GM12878 (cell line): Measurements from ENCODE around the gene EXOC4. TPM values are rescaled to one million over a fixed set of nuclear protein-coding genes. Genes with fewer than 3 reads are reported as not detected.

ENCODE experiments used
- ATAC-seq: fragments of 200-7000 bp; cut with Tn5 transposase; 3 replicates; pipeline ENCODE4 v1.9.1; 2020; ENCODE audit warnings: mild to moderate bottlenecking, moderate library complexity
- BruUV-seq: library from RNA; stranded (reverse); fragments of 400-500 nt; replicated peaks from 2 replicates; lab custom pipeline; 2021; lab: Mats Ljungman, UMichigan
- CTCF ChIA-PET: fragments of 300-600 bp; sonication (Branson Sonifier 250); formaldehyde crosslinking; extraction: SDS; loops from one replicate; lab custom pipeline; 2021; ENCODE audit warnings: inconsistent platforms; lab: Yijun Ruan, JAX
- POLR2A ChIA-PET: fragments of 350-600 bp; formaldehyde crosslinking; extraction: SDS; loops from one replicate; lab custom pipeline; 2021; ENCODE audit warnings: inconsistent platforms; lab: Charles Lee
- RAD21 ChIA-PET: fragments of 300-600 bp; sonication (Branson Sonifier 250); formaldehyde crosslinking; loops from one replicate; lab custom pipeline; 2023; ENCODE audit warnings: antibody characterized with exemption; ENCODE audit not compliant: unreplicated experiment; lab: Charles Lee
- SMC1A ChIA-PET: fragments of 300-600 bp; sonication (Branson Sonifier 250); formaldehyde crosslinking; loops from one replicate; lab custom pipeline; 2023; ENCODE audit not compliant: unreplicated experiment, uncharacterized antibody; lab: Charles Lee
- DNase-seq: peaks from one replicate; pipeline ENCODE4 v3.0.0-alpha.2; 2011; ENCODE audit warnings: low read depth, low spot score
- FAIRE-seq: peaks from 3 replicates; lab custom pipeline; 2011; peaks lifted over from hg19 to GRCh38; lab: Jason Lieb, UNC
- H2AFZ ChIP-seq: 2 replicates; pipeline ENCODE4 v1.6.0; 2011; ENCODE audit warnings: low read depth, low read length, control low read depth; ENCODE audit not compliant: control insufficient read depth
- H3K27ac ChIP-seq: 2 replicates; pipeline ENCODE4 v1.5.1; 2011; ENCODE audit warnings: control low read depth; ENCODE audit not compliant: control insufficient read depth, insufficient read depth
- H3K27me3 ChIP-seq, 2 experiments: replicated peaks in 1 of 2; 2 replicates each; pipeline versions ENCODE4 v1.6.0 to v1.6.1; 2011; ENCODE audit warnings: low read length in 1 of 2; ENCODE audit not compliant: control insufficient read depth in 2 of 2, insufficient read depth in 2 of 2
- H3K36me3 ChIP-seq, 2 experiments: 2 replicates each; pipeline ENCODE4 v1.5.1; 2011; ENCODE audit warnings: low read length in 1 of 2; ENCODE audit not compliant: control insufficient read depth in 2 of 2, insufficient read depth in 2 of 2
- H3K4me1 ChIP-seq: 2 replicates; pipeline ENCODE4 v1.6.1; 2011; ENCODE audit warnings: mild to moderate bottlenecking, low read length, moderate library complexity, mixed read lengths; ENCODE audit not compliant: control insufficient read depth, insufficient read depth
- H3K4me2 ChIP-seq: 2 replicates; pipeline ENCODE4 v1.6.0; 2011; ENCODE audit warnings: control low read depth; ENCODE audit not compliant: control insufficient read depth, insufficient read depth
- H3K4me3 ChIP-seq: fragments of 200-600 bp; sonication (generic); 2 replicates; pipeline ENCODE4 v1.5.1; 2016
- H3K79me2 ChIP-seq: 2 replicates; pipeline ENCODE4 v1.6.0; 2011; ENCODE audit warnings: low read length; ENCODE audit not compliant: control insufficient read depth, insufficient read depth
- H3K9ac ChIP-seq: 2 replicates; pipeline ENCODE4 v1.8.0; 2011; ENCODE audit warnings: low read length, control low read depth, mixed read lengths; ENCODE audit not compliant: control insufficient read depth, insufficient read depth
- H3K9me3 ChIP-seq: replicated peaks from 3 replicates; pipeline ENCODE4 v1.5.1; 2011; ENCODE audit warnings: mild to moderate bottlenecking, low read length; ENCODE audit not compliant: control insufficient read depth, insufficient read depth
- H4K20me1 ChIP-seq: 2 replicates; pipeline ENCODE4 v1.6.0; 2011; ENCODE audit not compliant: control insufficient read depth, insufficient read depth
- BCL3 ChIP-seq: IDR thresholded peaks from 2 replicates; pipeline ENCODE4 v1.6.1; 2011; ENCODE audit warnings: borderline replicate concordance, low read depth, mild to moderate bottlenecking, moderate library complexity, low read length; ENCODE audit not compliant: insufficient read depth, poor library complexity, severe bottlenecking
- HDAC6 ChIP-seq: fragments of 200-600 bp; sonication (generic); IDR thresholded peaks from one replicate; pipeline ENCODE4 v1.8.0; 2017; ENCODE audit warnings: antibody characterized with exemption; ENCODE audit not compliant: unreplicated experiment
- IKZF1 ChIP-seq: fragments of 450-650 bp; conservative IDR thresholded peaks from 2 replicates; pipeline ENCODE4 v1.6.1; 2017; ENCODE audit warnings: antibody characterized with exemption, mild to moderate bottlenecking
- NR2C2 ChIP-seq: IDR thresholded peaks from 2 replicates; pipeline ENCODE4 v1.6.1; 2011; ENCODE audit warnings: borderline replicate concordance, low read depth; ENCODE audit not compliant: control insufficient read depth, insufficient read length
- POLR2AphosphoS5 ChIP-seq: IDR thresholded peaks from 2 replicates; pipeline ENCODE4 v1.6.1; 2011; ENCODE audit warnings: mild to moderate bottlenecking, low read length, inconsistent platforms
- SMC3 ChIP-seq: IDR thresholded peaks from 2 replicates; pipeline ENCODE4 v1.6.1; 2011; ENCODE audit warnings: low read length, improper control_type of control experiment, borderline replicate concordance
- SUZ12 ChIP-seq: fragments of 200-600 bp; sonication (generic); IDR thresholded peaks from one replicate; pipeline ENCODE4 v1.6.1; 2018; ENCODE audit warnings: antibody characterized with exemption, mild to moderate bottlenecking; ENCODE audit not compliant: unreplicated experiment
- ZNF687 ChIP-seq: fragments of 450-650 bp; IDR thresholded peaks from 2 replicates; pipeline ENCODE4 v1.6.1; 2017; ENCODE audit warnings: mild to moderate bottlenecking, moderate library complexity
- ZZZ3 ChIP-seq: IDR thresholded peaks from 2 replicates; pipeline ENCODE4 v1.6.1; 2011; ENCODE audit warnings: low read depth; ENCODE audit not compliant: control insufficient read depth, insufficient read length
- WGBS: methylation state at CpG from one replicate; pipeline ENCODE4 v1.1.6; 2016; ENCODE audit warnings: low lambda C conversion rate; ENCODE audit not compliant: insufficient replicate concordance, insufficient coverage; ENCODE audit errors: missing lambda C conversion rate; 5-methylcytosine and 5-hydroxymethylcytosine counted together
- in situ Hi-C: fragments of 300-500 bp; cut with MboI; formaldehyde crosslinking; loops from 9 replicates; pipeline ENCODE4 v1.14.3; 2018; ENCODE audit warnings: mixed read lengths
- intact Hi-C: fragments of 100-400 bp; cut with micrococcal nuclease; formaldehyde crosslinking; loops from one replicate; pipeline ENCODE4 v1.14.2; 2022; ENCODE audit not compliant: unreplicated experiment
- polyA plus RNA-seq, 11 experiments: library from polyadenylated mRNA; depleted of rRNA in 4 of 11; unstranded in 6 of 11; stranded (reverse) in 5 of 11; fragments of >200 nt; fragmentation: Nextera tagmentation in 4 of 11; fragmentation: Illumina TruSeq in 1 of 11; extraction: Ambion mirVana in 4 of 11; extraction: Trizol in 1 of 11; gene quantifications; 1 replicate in 1 of 11; 2 replicates in 10 of 11; pipeline versions ENCODE4 v1.2.1 to v1.2.3, GENCODE V29; 2011 to 2016; ENCODE audit warnings: inconsistent platforms in 2 of 11, missing spikeins in 2 of 11, low read depth in 1 of 11
- total RNA-seq, 4 experiments: library from RNA; depleted of rRNA in 3 of 4; stranded (reverse); fragments of >200 nt in 3 of 4; fragmentation: Illumina TruSeq in 1 of 4; extraction: Trizol in 1 of 4; gene quantifications; 2 replicates each; pipeline versions ENCODE4 v1.2.1 to v1.2.3, GENCODE V29; 2013 to 2021
- TF ChIP-seq, protein P1 (sequence below): fragments of 450-650 bp; IDR thresholded peaks from 2 replicates; pipeline ENCODE4 v1.6.1; 2017; ENCODE audit warnings: borderline replicate concordance
- TF ChIP-seq, protein P2 (sequence below): fragments of 450-650 bp; IDR thresholded peaks from 2 replicates; pipeline ENCODE4 v1.6.1; 2016; ENCODE audit warnings: mild to moderate bottlenecking

EXOC4 gene
- total and polyA plus RNA-seq, 10 of the 15 experiments (the other 5 are each of a cell fraction or from before 2014, with no cell fraction given): 13.2 to 44.5 (median 29.6) TPM

DNA sequence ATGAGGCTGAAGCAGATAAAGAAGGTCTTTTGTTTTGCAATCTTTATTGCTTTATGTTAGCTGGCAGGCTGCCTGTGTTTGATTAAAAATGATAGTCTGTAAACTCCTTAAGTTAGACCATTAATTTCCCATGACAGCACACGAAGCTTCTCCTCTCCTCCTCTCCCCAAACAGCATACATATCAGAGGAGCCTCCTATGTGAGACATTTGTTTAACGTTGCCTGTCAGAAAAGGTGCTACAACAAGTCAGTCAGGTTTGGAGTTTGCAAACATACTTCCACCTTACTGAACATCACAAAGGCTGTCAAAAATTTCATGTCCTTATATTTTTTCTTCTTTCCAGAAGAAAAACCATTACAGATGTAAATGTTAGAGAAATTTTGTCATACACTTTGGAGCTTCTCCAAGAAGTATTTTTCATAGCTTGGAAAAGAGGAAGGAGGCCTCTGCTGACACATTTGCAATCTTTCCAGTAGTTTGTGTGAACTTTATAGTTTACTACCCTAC lies 393.1 kb downstream of the EXOC4 start (continued):
- TF ChIP-seq NR2C2 (no peak), SUZ12 (no peak), IKZF1 (no peak), SMC3 (no peak), ZZZ3 (no peak), ZNF687 (no peak)

DNA sequence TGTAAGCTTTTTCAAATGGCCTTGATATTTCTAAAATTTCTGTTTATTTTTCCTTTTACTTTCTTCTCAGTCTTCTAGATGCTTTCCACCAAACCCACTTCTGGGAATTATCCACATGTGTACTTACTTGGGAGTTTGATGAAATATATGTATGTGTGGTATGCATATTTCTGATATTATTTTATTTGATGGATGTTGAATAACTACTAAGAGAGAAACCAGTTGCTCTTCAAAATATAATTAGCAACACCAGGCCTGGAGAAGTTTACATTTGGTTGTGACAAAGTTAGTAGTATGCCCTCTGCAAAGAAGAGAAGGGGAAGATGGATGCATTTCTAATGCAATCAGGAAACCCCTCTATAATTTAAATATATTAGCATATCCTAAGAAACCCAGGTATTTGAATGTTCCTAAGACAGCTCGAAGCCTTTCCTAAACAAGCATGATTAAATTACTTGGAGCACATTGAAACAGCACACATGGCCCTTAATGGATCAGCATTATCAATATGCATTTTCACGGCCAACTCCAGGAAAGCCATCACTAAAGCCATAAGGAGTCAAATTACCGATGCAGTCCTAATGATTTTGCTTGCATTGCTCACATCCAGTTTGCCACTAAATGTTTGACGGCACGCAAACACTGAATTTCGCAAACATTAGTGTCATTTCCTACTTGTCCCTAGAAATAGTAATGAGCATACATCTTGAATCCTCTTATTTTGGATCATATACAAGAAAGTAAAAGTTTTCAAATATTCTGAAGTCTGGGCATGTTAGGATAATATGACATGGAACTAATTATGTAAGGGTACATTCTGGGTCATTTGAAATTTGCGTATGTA lies 393.8 kb downstream of the EXOC4 start:
- in situ Hi-C loops: no loop called here
- H3K36me3 ChIP-seq: no peaks in the 10 kb centered on the region
- intact Hi-C loops: no loop called here
- no peaks in the 10 kb centered on the region for H3K27me3 ChIP-seq
- H3K4me1 ChIP-seq: no peaks in the 10 kb centered on the region
- SMC1A ChIA-PET: interaction anchor here (0.7 to 1.4 kb wide), 2 partner anchors 9 to 31 kb away, joined by 3 read pairs; no protein-coding TSS in a partner anchor
- ATAC-seq (no peak), FAIRE-seq (no peak), DNase-seq (no peak)
- no peaks in the 10 kb centered on the region for H3K79me2 ChIP-seq
- H4K20me1 ChIP-seq: no peaks in the 10 kb centered on the region
- CTCF ChIA-PET: no interaction called here
- no peak overlapping the region for H2AFZ ChIP-seq
- RAD21 ChIA-PET: no interaction called here
- H3K4me3 ChIP-seq: no peak overlapping the region
- no peak overlapping the region for H3K4me2 ChIP-seq
- H3K9ac ChIP-seq: no peak overlapping the region
- no peak overlapping the region for H3K27ac ChIP-seq
- H3K9me3 ChIP-seq: no peaks in the 10 kb centered on the region
- POLR2A ChIA-PET: no interaction called here
- 96% methylated on average over 7 of the region's 7 CpGs for WGBS
- BruUV-seq: no TSS peak
- TF ChIP-seq, protein P1, sequence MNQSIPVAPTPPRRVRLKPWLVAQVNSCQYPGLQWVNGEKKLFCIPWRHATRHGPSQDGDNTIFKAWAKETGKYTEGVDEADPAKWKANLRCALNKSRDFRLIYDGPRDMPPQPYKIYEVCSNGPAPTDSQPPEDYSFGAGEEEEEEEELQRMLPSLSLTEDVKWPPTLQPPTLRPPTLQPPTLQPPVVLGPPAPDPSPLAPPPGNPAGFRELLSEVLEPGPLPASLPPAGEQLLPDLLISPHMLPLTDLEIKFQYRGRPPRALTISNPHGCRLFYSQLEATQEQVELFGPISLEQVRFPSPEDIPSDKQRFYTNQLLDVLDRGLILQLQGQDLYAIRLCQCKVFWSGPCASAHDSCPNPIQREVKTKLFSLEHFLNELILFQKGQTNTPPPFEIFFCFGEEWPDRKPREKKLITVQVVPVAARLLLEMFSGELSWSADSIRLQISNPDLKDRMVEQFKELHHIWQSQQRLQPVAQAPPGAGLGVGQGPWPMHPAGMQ: no peak
- no peak for TF ChIP-seq POLR2AphosphoS5
- TF ChIP-seq, protein P2, sequence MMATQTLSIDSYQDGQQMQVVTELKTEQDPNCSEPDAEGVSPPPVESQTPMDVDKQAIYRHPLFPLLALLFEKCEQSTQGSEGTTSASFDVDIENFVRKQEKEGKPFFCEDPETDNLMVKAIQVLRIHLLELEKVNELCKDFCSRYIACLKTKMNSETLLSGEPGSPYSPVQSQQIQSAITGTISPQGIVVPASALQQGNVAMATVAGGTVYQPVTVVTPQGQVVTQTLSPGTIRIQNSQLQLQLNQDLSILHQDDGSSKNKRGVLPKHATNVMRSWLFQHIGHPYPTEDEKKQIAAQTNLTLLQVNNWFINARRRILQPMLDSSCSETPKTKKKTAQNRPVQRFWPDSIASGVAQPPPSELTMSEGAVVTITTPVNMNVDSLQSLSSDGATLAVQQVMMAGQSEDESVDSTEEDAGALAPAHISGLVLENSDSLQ: no peak
- TF ChIP-seq HDAC6: no peak
- no peak for TF ChIP-seq ZZZ3
- no peak for TF ChIP-seq BCL3
